Epithelial cell of proximal tubule (primary cell): ENCODE measurements around the gene BRD1. TPM values are rescaled to one million over a fixed set of nuclear protein-coding genes. Genes with fewer than 3 reads are reported as not detected.

ENCODE experiments used
- DNase-seq: peaks from one replicate; pipeline ENCODE4 v3.0.0-alpha.2; 2011; ENCODE audit warnings: low read depth
- H3K4me3 ChIP-seq: 2 replicates; pipeline ENCODE4 v1.5.1; 2011; ENCODE audit warnings: low read depth, mild to moderate bottlenecking, low read length
- total RNA-seq: library from RNA; depleted of rRNA; stranded (reverse); fragments of >200 nt; gene quantifications from 2 replicates; pipeline ENCODE4 v1.2.3, GENCODE V29; 2015
- TF ChIP-seq, protein P1 (sequence below): conservative IDR thresholded peaks from 2 replicates; pipeline ENCODE4 v1.5.1; 2012; ENCODE audit warnings: low read depth, mild to moderate bottlenecking, low read length

Gene BRD1
- total RNA-seq, 1 donor from 2014 or later, result 41.8 TPM

GRCh38 chr22:49733631-49734030 lies 94.0 kb downstream of the BRD1 start:
- H3K4me3 ChIP-seq, result no peak overlapping the region
- no peak for DNase-seq

GRCh38 chr22:49730656-49731055 lies 97.0 kb downstream of the BRD1 start:
- no peak for DNase-seq
- TF ChIP-seq, protein P1, sequence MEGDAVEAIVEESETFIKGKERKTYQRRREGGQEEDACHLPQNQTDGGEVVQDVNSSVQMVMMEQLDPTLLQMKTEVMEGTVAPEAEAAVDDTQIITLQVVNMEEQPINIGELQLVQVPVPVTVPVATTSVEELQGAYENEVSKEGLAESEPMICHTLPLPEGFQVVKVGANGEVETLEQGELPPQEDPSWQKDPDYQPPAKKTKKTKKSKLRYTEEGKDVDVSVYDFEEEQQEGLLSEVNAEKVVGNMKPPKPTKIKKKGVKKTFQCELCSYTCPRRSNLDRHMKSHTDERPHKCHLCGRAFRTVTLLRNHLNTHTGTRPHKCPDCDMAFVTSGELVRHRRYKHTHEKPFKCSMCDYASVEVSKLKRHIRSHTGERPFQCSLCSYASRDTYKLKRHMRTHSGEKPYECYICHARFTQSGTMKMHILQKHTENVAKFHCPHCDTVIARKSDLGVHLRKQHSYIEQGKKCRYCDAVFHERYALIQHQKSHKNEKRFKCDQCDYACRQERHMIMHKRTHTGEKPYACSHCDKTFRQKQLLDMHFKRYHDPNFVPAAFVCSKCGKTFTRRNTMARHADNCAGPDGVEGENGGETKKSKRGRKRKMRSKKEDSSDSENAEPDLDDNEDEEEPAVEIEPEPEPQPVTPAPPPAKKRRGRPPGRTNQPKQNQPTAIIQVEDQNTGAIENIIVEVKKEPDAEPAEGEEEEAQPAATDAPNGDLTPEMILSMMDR, result no peak
- no peak overlapping the region for H3K4me3 ChIP-seq

More at GRCh38 chr22:49733631-49734030, 94.0 kb downstream of the BRD1 start:
- TF ChIP-seq, protein P1, result no peak

- TF ChIP-seq, protein P1, result no peak
- H3K4me3 ChIP-seq, result no peak overlapping the region
- DNase-seq, result no peak
Measured at GRCh38 chr22:49728570-49729271, 99.0 kb downstream of the BRD1 start.

DNA sequence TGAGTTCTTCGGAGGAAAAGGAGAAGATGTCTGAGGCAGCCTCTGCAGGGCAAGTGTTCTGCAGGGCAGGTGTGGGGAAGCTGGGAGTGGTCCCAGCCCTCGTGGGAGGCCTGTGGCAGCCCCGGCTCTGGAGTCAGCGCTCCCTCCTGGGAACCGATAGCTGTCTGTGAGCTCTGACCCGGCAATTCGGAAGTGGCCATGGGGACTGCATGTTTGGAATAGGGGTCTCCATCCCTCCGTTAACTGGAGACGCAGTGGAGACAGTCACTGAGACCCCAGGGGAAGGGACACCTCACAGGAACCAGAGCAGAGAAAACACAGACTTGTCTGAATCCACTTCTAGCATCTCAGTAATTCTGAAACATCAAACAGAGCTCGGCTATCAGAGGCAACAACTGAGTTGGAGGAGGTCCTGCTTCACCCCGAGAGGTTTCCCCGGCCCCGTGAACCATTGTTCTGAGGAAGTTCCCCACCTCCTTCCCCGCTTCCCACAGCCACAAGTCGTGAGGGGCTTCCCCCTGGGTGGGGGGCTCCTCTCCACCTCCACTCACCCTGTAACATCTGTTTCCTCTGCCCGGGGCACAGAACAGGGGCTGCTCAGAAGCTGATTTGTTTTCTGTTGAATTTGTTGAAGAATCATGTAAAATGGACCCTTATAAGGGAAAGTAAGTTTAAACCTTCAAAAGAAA lies 99.6 kb downstream of the BRD1 start:
- TF ChIP-seq, protein P1, result no peak
- no peak for DNase-seq
- H3K4me3 ChIP-seq, result no peak overlapping the region

GRCh38 chr22:49727191-49727880 lies 100.3 kb downstream of the BRD1 start:
- DNase-seq, result no peak
- no peak overlapping the region for H3K4me3 ChIP-seq
- TF ChIP-seq, protein P1, result no peak

DNA sequence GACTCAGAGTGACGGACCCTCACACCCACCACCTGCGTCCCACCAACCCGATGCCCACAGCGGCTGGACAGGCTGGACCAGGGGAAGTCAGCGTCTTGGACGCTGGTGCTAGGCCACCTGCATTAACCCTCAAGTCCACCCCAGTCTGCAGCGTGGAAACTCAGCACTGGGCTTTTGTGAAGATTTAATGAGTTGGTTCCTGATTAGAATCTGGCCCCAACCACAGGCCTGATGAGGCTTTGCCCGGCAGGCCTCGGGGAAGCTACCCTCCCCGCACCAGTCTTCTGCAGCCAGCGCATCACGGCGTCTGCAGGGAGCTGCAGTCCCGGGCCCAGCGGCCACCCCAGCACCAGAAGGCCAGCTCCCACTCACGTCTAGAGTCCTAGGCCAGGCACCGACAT lies 101.0 kb downstream of the BRD1 start:
- TF ChIP-seq, protein P1, result no peak
- no peak overlapping the region for H3K4me3 ChIP-seq
- DNase-seq, result no peak
